HG02938 (cell line): Measurements from ENCODE around the gene ZNF334.

Source experiments
- ATAC-seq: cut with Tn5 transposase; IDR thresholded peaks from one replicate; pipeline ENCODE4 v1.9.1; 2021; ENCODE audit warnings: mild to moderate bottlenecking, moderate library complexity; ENCODE audit not compliant: unreplicated experiment

Gene ZNF334

DNA sequence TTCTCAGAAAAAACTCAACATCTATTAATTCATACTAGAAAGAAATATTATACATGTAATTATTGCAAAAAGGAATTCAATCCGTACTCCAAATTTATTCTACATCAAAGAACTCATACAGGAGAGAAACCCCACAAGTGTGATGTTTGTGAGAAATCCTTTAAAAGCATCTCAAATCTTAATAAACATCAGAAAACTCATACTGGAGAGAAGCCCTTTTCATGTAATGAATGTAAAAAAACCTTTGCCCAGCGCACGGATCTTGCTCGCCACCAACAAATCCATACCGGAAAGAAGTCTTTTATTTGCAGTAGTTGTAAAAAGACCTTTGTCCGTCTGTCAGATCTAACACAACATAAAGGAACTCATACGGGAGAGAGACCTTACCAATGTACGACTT, 22.0 kb downstream of the ZNF334 start:
- no peak for ATAC-seq

DNA sequence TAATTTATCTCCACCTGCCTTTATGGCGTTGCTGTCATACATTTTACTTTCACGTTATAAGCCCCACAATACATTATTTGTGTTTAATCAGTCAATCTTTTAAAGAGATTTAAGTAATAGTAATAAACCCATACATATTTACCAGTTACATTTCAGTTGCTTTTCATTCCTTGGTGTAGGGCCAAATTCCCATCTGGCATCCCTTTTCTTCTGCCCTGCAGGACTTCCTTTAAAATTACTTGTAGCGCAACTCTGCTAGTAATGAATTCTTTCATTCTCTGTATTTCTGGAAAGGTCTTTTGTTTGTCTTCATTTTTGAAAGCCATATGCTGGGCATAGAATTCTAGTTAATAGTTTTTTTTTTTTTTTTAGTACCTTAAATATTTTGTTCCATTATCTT, 24.9 kb downstream of the ZNF334 start:
- no peak for ATAC-seq

DNA sequence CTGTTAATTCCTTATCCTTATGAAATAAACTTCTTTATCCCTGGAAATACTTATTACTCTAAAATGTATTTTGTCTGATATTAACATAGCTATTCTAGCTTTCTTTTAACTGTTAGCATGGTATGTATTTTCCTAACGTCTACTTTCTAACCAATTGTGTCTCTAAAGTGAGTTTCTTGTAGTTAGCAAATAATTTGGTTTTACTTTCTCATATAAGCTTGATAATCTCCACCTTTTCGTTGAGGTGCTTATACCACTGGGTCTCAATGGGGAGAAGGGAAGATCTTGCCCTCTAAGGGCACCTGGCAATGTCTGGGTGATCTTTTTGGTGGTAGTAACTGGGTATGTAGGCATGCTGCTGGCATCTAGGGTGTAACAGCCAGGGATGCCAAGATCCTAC, 25.7 kb downstream of the ZNF334 start:
- no peak for ATAC-seq

DNA sequence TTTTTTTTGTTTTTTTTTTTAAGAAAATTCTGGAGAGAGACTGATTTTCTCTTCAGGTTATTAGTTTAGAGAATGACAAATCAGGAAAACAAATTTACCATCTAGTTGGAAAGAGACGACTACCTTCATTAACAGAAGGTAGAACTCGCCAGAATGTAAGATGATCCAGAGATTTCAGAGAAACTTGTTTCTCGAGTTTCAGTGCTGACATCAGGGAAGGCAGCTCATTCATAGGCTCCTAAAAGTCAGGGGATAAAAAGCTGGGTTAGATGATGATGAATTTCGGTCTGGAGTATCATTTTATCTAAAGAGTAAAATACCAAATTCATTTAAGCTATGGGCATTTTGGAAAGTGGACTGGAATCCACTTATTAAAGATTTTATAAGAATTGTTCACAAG, 27.9 kb downstream of the ZNF334 start:
- ATAC-seq = no peak

DNA sequence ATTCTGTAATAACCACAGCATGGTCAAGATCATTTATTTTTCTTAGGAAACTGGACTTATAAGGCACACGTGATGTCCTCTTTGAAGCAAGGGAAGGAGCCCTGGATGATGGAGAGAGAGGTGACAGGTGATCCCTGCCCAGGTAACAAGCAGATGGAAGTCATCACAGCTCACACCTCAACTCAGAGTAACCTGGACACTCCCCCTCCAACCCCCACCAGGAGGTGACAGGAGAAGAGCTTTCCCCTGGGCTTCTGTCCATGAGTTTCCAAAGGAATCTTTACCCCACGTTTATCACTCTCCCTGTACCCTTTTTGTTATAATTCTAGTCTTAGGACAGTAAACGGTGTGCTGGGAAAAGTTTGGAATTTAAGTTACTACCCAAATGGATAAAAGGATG, 28.4 kb downstream of the ZNF334 start:
- ATAC-seq = no peak

DNA sequence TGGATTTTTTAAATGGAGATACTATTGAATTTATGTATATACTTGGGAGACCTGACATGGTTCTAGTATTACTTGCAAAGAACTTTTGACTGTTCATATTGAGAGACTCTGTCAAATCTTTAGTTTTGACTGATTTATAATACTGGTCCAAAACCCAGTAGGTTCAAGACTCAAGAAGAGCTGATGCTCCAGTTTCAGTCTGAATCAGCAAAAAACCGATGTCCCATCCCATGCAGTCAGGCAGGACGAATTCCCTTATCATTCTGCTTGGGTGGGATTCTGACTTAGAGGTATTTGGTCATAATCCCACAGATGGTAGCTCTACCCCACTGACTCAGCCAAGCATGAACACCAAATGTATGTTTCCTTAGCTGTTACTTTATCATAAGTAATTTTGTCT, 29.5 kb downstream of the ZNF334 start:
- no peak for ATAC-seq

DNA sequence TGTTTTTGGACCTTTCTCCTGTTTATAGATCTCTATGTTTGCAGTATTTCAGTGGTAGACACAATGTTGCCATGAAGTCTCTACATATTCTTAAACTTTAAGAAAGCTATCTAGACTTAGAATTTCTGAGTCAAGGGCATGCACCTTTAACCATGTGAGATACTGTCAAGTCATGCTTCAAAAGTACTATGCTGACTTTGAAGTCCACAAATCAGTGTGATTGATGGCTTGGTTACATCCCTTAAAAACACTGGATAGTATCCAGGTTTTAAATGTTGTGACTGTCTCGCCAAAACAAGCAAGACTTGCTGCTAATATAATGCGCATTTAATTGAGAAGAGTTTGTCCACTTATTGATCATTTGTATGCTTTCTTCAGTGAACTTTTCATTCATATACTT, 30.5 kb downstream of the ZNF334 start:
- no peak for ATAC-seq

DNA sequence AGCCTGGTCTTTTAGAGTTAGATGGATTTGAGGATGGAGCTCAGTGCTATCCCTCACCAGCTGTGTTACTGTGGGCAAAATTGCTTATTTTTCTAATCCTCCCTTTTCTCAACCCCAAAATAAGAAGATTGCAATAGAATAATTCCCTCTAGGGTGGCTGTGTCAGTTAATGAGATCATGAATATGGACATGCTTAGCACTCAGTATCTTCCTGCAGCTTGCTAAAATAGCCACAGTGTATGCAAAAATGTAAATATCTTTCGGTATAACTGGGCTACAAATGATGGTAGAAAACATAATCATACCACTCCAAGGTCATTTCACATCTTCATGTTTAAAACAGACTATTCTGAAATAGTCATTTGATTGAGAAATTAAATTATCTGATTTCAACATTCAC, 35.7 kb downstream of the ZNF334 start:
- no peak for ATAC-seq

DNA sequence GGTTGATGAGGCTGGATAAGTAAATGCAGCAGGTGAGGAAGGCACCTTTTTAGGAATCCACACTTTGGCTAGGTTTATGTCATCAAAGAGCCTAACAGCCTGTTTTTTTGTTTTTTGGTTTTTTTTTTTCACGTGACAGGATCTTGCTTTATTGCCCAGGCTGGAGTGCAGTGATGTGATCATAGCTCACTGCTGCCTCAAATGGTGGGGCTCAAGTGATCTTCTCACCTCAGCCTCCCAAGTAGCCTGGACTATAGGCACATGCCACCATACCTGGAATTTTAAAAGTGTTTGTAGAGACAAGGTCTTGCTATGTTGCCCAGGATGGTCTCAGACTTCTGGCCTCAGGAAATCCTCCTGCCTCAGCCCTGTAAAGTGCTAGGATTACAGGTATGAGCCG, 36.1 kb downstream of the ZNF334 start:
- ATAC-seq = no peak

DNA sequence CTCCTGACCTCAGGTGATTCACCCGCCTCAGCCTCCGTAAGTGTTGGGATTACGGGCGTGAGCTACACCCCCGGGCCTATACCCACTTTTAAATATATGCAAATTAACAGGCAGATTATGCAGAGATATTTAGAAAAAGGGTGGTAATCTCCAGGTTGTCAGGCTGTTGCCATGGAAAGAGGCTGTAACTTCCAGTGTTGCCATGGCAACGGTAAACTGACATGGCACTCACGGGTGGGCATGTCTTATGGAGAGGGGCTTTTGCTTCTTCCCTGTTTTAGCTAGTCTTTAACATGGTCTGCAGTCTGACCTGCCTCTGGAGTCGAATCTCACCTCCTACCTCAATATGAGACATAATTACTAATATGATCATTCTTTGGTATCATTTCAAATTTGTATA, 44.9 kb downstream of the ZNF334 start:
- ATAC-seq = no peak

DNA sequence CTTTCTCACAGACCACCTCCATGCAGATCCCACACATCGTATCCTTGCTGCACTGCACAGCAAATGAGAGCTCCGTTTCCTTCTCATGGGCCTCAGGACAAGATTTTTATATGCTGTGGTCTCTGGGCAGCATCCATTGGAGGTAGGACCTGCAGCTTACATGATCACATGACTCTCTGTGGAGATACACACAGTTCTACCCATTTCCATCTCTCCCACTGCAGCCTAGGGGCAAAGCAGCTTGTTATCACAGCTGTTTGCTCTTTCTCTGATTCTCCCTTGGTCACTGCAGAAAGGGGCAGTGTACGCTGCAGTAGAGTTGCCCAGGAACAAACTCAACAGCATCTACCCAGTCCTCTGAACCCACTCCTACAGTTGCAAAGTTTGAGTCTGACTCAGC, 48.9 kb downstream of the ZNF334 start:
- ATAC-seq = no peak

DNA sequence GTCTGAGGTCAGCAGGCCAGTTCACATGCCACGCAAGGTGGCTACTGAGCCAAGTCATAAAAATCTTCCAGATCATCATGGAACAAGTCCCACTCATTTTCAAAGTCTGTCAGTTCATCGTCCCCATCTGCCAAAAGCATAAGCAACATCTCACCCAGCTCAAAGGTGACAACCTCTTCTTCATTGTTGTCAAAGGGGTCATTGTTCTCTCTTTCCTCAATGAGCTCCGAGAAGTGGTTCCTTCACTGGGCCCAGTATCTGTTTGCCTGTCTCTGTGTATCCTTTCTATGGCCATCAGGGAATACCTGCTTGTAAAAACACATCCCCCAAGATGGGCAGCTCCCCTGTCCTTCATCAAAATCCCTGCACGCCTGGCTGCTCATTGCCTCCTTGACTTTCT, 49.5 kb downstream of the ZNF334 start:
- no peak for ATAC-seq

DNA sequence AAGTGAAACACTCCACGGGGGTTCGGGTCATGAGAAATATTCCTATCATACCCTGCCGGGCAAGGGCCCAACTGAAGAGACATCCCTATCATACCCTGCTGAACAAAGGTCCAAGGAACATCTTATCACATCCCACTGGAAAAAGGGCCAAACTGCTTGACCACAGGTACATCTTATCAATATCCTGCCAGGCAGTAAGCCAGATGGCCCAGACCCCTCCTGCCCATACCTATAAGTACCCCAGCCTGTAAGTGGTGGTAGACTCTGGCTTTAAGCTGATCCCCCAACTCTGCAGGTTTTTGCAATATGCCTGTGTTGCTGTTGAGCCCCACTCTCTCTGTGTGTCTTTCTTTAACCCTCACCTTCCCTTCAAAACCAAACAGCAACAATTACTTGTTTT, 51.6 kb downstream of the ZNF334 start:
- no peak for ATAC-seq

DNA sequence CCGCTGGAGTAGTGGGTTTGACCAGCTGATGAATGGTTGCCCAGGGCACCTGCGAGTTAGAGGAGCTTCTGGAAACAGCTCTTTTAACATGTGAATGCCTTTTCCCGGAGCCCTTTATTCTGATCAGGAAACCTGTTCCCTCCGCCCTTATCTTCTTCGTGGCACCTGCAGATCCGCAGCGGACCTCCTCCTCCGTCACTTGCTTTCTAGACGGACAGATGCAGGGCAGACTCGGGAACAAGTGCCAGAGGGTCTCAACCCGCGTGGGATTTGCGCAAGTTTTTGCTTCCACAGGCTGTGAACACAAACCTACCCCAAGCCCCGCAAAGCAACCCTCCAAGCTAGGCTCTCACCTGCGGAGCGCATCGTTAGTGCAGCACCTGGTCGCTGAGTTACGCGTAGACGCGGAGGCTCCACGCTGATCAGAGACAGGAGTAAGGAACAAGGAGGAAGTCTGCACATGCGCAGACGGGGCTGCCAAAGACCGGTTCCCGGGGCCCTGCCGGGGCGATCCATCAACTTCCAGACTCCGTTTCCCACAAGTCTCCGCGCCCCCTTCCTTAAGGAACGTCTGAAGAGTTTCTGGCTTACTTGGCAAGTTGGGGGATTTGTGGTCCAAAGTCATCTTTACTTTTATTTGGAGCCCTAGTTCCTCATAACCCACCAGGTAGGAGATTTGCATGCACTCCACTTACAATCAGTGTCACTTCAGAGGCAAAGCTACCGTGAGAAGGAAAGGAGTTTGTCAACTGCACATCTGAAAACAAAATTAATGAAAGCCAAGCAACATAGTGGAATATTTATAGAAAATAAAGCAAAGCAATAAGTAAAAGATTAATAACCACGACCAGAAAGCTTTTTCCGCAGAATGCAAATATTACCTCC, 54.3 kb downstream of the ZNF334 start:
- ATAC-seq = no peak

DNA sequence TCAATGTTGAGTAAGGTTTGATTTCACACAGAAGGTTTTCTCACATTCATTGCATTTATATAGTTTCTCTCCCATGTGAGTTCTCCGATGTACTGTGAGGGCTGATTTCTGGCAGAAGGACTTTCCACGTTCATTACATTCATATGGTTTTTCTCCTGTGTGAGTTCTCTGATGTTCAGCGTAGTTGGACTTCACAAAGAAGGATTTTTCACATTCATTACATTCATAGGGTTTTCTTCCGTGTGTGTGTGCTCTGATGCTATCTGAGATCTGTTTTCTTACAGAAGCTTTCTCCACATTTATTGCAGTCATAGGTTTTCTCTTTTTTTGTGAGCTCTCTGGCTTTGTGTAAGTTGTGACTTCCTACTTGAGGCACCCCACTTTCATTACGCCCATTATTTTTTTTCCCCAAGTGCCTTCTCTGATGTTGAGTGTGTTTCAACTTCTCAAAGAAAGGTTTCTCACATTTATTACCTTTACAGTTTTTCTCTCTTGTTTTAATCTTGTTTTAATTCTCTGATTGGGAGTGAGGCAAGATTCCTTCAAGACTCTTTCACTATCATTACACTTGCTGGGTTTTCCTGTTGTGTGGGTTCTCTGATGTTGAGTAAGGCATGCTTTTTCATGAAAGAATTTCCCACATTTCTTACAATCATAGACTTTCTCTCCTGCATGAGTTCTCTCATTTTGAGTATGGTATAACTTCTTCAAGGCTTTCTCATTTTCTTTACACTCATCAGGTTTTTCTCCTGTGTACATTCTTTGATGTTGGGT, 56.9 kb downstream of the ZNF334 start:
- ATAC-seq = no peak

DNA sequence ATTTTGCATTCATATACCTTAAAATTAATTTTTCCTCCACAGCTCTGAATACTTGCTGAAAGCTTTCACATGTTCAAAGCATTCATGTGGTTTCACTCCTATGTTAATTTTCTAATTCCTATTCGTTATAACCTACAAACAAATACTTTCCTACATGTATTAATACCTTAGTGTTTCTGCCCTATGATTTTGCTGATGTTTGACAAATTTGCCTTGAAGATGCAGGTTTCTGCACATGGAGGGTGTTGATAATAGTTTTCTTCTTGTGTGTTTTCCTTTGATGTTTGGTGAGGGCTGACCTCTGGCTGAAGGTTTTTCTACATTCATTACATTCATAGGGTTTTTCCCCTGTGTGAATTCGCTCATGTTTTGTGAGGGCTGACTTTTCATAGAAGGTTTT, 57.6 kb downstream of the ZNF334 start:
- no peak for ATAC-seq
